Activated CD8-positive, alpha-beta memory T cell treated with anti-CD3 and anti-CD28 coated beads for 24 hours (primary cell): ENCODE data around the gene CCDC88C.

ENCODE experiments used
- DNase-seq: peaks from one replicate; pipeline ENCODE4 v3.0.0-alpha.2; 2020

Gene CCDC88C

GRCh38 chr14:91326514-91327249 is 90.9 kb downstream of the CCDC88C start:
- DNase-seq, result no peak

- no peak for DNase-seq
These were observed 92.7 kb downstream of the CCDC88C start for GRCh38 chr14:91324606-91325575.

GRCh38 chr14:91323671-91324605 is 93.7 kb downstream of the CCDC88C start:
- DNase-seq, result peak; percentile 99

GRCh38 chr14:91323031-91323430 is 94.6 kb downstream of the CCDC88C start:
- DNase-seq, result no peak

- no peak for DNase-seq
These were observed 95.0 kb downstream of the CCDC88C start for GRCh38 chr14:91322623-91323022.

- DNase-seq, result no peak
These were observed 96.5 kb downstream of the CCDC88C start for GRCh38 chr14:91321131-91321530.

GRCh38 chr14:91320266-91320665 is 97.4 kb downstream of the CCDC88C start:
- DNase-seq, result no peak

- no peak for DNase-seq
These were observed 98.7 kb downstream of the CCDC88C start for GRCh38 chr14:91318911-91319310.

- DNase-seq, result peak; percentile 91
These were observed 100.0 kb downstream of the CCDC88C start for GRCh38 chr14:91317381-91318308.

GRCh38 chr14:91316761-91317160 is 100.9 kb downstream of the CCDC88C start:
- no peak for DNase-seq

- DNase-seq, result peak; percentile 89
These were observed 101.8 kb downstream of the CCDC88C start for GRCh38 chr14:91315844-91316267.

- no peak for DNase-seq
These were observed 103.8 kb downstream of the CCDC88C start for GRCh38 chr14:91313852-91314251.

GRCh38 chr14:91313154-91313850 is 104.3 kb downstream of the CCDC88C start:
- no peak for DNase-seq

- DNase-seq, result peak; percentile 69
These were observed 106.3 kb downstream of the CCDC88C start for GRCh38 chr14:91311284-91311662.

- no peak for DNase-seq
These were observed 106.9 kb downstream of the CCDC88C start for GRCh38 chr14:91310606-91311283.

GRCh38 chr14:91309756-91310280 is 107.8 kb downstream of the CCDC88C start:
- DNase-seq, result no peak

- no peak for DNase-seq
These were observed 109.3 kb downstream of the CCDC88C start for GRCh38 chr14:91308337-91308736.

GRCh38 chr14:91307652-91308051 is 110.0 kb downstream of the CCDC88C start:
- no peak for DNase-seq

- DNase-seq, result no peak
These were observed 110.6 kb downstream of the CCDC88C start for GRCh38 chr14:91307046-91307445.

GRCh38 chr14:91306547-91306946 is 111.1 kb downstream of the CCDC88C start:
- no peak for DNase-seq
